Epithelial cell of proximal tubule (primary cell): ENCODE results near the gene ZC3H18. TPM values are rescaled to one million over a fixed set of nuclear protein-coding genes. Genes with fewer than 3 reads are reported as not detected.

Experiments
- DNase-seq: peaks from one replicate; pipeline ENCODE4 v3.0.0-alpha.2; 2011; ENCODE audit warnings: low read depth
- H3K4me3 ChIP-seq: 2 replicates; pipeline ENCODE4 v1.5.1; 2011; ENCODE audit warnings: low read depth, mild to moderate bottlenecking, low read length
- total RNA-seq: library from RNA; depleted of rRNA; stranded (reverse); fragments of >200 nt; gene quantifications from 2 replicates; pipeline ENCODE4 v1.2.3, GENCODE V29; 2015
- TF ChIP-seq, protein P1 (sequence below): conservative IDR thresholded peaks from 2 replicates; pipeline ENCODE4 v1.5.1; 2012; ENCODE audit warnings: low read depth, mild to moderate bottlenecking, low read length

The ZC3H18 gene
- total RNA-seq, 1 donor from 2014 or later: 18.3 TPM

DNA sequence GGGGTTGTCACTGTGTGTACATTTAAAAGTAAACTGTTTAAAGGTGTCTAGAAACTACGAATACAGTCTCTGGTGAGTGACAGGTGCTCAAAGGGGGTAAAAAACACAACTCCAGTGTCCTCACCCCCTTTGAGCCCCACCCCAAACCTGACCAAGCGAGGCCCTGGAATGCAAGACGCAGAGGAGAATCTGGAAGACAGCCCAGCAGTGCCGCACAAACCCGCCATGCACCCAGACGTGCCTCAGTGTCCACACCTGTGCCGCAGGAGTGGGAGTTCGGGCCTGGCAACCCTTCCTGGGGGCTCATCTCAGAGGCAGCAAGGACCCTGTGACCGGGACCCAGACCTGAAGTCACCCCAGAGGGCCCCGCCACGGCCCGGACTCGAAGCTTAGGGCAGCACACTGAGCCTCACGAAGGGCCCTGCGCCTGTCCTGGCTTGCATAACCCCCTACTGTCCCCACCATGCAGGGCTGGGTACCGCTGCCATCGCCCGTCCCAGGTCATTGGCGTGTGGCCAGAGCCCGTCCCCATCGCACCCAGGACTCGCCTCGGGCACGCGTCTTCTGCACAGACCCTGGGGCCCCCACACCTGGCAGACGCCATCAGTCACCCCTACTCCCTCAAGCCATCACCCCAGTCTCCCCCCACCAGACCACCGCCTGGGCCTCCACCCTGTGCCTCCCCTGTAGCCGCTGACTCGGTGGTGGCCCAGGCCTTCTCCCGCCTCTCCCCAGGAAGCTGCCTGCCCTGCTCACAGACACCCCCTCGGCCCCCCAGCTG lies 33.0 kb upstream of the ZC3H18 start:
- DNase-seq: no peak
- no peak overlapping the region for H3K4me3 ChIP-seq
- TF ChIP-seq, protein P1, sequence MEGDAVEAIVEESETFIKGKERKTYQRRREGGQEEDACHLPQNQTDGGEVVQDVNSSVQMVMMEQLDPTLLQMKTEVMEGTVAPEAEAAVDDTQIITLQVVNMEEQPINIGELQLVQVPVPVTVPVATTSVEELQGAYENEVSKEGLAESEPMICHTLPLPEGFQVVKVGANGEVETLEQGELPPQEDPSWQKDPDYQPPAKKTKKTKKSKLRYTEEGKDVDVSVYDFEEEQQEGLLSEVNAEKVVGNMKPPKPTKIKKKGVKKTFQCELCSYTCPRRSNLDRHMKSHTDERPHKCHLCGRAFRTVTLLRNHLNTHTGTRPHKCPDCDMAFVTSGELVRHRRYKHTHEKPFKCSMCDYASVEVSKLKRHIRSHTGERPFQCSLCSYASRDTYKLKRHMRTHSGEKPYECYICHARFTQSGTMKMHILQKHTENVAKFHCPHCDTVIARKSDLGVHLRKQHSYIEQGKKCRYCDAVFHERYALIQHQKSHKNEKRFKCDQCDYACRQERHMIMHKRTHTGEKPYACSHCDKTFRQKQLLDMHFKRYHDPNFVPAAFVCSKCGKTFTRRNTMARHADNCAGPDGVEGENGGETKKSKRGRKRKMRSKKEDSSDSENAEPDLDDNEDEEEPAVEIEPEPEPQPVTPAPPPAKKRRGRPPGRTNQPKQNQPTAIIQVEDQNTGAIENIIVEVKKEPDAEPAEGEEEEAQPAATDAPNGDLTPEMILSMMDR: no peak

- no peak for DNase-seq
- H3K4me3 ChIP-seq: no peak overlapping the region
- TF ChIP-seq, protein P1: no peak
Measured at GRCh38 chr16:88537859-88538258, 32.3 kb upstream of the ZC3H18 start.

DNA sequence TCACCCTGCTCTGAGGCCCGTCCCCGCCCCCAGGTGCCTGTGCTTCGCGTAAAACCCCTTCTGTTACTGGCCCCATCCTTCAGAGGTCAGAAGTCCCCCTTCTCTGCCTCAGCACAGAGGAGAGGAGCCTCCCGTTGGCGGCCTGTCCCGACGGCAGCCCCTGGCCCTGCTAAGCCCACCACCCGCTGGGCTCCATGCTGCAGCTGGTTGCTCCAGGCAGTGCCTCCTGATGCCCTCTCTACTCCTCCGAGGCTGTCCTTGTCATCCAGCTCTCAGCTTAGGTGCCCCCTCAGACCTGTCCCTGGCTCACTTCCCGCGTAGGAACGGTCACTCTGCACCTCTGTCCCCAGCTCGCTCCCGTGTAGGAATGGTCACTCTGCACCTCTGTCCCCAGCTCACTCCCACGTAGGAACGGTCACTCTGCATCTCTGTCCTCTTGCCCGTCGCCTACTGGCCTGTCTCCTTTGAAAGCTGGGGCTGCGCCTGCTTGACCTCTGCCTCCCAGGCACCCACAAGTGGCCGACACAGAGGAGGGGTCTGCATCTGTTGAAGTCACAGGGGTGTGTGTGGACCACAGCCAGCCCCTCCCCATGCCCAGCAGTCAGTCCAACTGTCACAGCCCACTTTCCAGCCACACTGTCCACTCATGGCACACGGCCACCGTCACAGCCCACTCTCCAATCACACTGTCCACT lies 31.7 kb upstream of the ZC3H18 start:
- TF ChIP-seq, protein P1: no peak
- no peak for DNase-seq
- H3K4me3 ChIP-seq: no peak overlapping the region

- DNase-seq: no peak
- TF ChIP-seq, protein P1: no peak
- no peak overlapping the region for H3K4me3 ChIP-seq
Measured at GRCh38 chr16:88539261-88539651, 30.9 kb upstream of the ZC3H18 start.

- no peak for DNase-seq
- TF ChIP-seq, protein P1: no peak
- H3K4me3 ChIP-seq: no peak overlapping the region
Measured at GRCh38 chr16:88539652-88540345, 30.4 kb upstream of the ZC3H18 start.

GRCh38 chr16:88540346-88540977 lies 29.7 kb upstream of the ZC3H18 start:
- no peak for DNase-seq
- no peak overlapping the region for H3K4me3 ChIP-seq
- TF ChIP-seq, protein P1: no peak
